Measurements from ENCODE around the gene TMEM143. TPM values are rescaled to one million over a fixed set of nuclear protein-coding genes. Genes with fewer than 3 reads are reported as not detected.

TMEM143 gene
- polyA plus RNA-seq, 3 donors, result 1.7 to 11.9 (median 2.1) TPM

GRCh38 chr19:48405010-48405659 is 41.4 kb upstream of the TMEM143 start:
- H3K9me3 Mint-ChIP-seq, result peaks cover 0 to 5% (median 2%) of the 10 kb centered on the region in 7 donors
- intact Hi-C loops (cut with micrococcal nuclease), result no loop called here
- 93% methylated on average over 19 of the region's 27 CpGs for WGBS (ENCODE audit: insufficient coverage)
- TF ChIP-seq CTCF (IDR thresholded peaks at IDR 0.05), result no peak
- Histone ChIP-seq H3K79me2 (ENCODE audit: insufficient read depth, low read length) (no peaks in the 10 kb centered on the region), H3K9ac (ENCODE audit: insufficient read depth, low read length, poor library complexity, severe bottlenecking) (no peak overlapping the region), H3K4me1 (ENCODE audit: control insufficient read depth in 1 of 2, insufficient read depth in 2 of 2, low read length in 2 of 2) (peaks cover 4 to 7% of the 10 kb centered on the region in 2 donors), H3K9me3 (replicated peaks in 1 of 2; ENCODE audit: control insufficient read depth in 1 of 2, insufficient read depth in 1 of 2, low read length in 2 of 2) (no peaks in the 10 kb centered on the region), H3K27me3 (ENCODE audit: control insufficient read depth in 2 of 2, insufficient read depth in 2 of 2, low read length in 2 of 2) (no peaks in the 10 kb centered on the region), H3K27ac (ENCODE audit: low read depth in 1 of 2, low read length in 2 of 2) (no peak overlapping the region), H3K4me2 (replicated peaks; ENCODE audit: extremely low read depth, low read length, poor library complexity, severe bottlenecking) (no peak overlapping the region), H3K36me3 (replicated peaks in 1 of 2; ENCODE audit: control insufficient read depth in 1 of 2, insufficient read depth in 2 of 2, low read length in 2 of 2) (no peaks in the 10 kb centered on the region), H2AFZ (ENCODE audit: insufficient read depth, low read depth, low read length, poor library complexity, severe bottlenecking) (no peak overlapping the region), H3K4me3 (replicated peaks in 1 of 3; ENCODE audit: low read depth in 2 of 3, low read length in 3 of 3) (no peak overlapping the region), H4K20me1 (ENCODE audit: insufficient read depth, low read length) (no peaks in the 10 kb centered on the region)
- no peak overlapping the region for H3K4me3 Mint-ChIP-seq
- H3K36me3 Mint-ChIP-seq, result no peaks in the 10 kb centered on the region
- no peak overlapping the region for H3K27ac Mint-ChIP-seq
- peaks cover 12% of the 10 kb centered on the region for H3K4me1 Mint-ChIP-seq
- DNase-seq, result no peak
- H3K27me3 Mint-ChIP-seq (ENCODE audit: low read depth in 3 of 3), result peaks cover 7 to 16% (median 15%) of the 10 kb centered on the region in 3 donors

DNA sequence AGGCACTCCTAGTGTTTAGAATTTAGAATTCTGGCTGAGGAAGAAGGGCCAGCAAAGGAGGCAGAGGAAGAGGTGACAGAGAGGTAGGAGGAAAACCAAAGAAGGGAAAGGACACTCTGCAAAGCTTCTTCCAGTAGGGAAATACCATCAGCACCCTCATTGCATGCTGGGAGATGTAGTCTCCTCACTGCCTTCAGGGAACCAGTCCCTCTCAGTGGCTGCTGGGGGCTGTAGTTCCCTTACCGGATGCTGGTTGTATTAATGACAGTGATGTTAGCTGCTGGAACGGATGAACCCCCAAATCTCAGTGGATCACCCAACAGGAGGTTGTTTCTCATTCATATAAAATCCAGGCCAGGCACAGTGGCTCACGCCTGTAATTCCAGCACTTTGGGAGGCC is 39.9 kb upstream of the TMEM143 start:
- Histone ChIP-seq H3K4me2 (replicated peaks; ENCODE audit: extremely low read depth, low read length, poor library complexity, severe bottlenecking) (no peak overlapping the region), H3K27me3 (ENCODE audit: control insufficient read depth in 2 of 2, insufficient read depth in 2 of 2, low read length in 2 of 2) (no peaks in the 10 kb centered on the region), H3K9ac (ENCODE audit: insufficient read depth, low read length, poor library complexity, severe bottlenecking) (no peak overlapping the region), H3K9me3 (replicated peaks in 1 of 2; ENCODE audit: control insufficient read depth in 1 of 2, insufficient read depth in 1 of 2, low read length in 2 of 2) (peaks cover 0 to 4% of the 10 kb centered on the region in 2 donors), H3K4me1 (ENCODE audit: control insufficient read depth in 1 of 2, insufficient read depth in 2 of 2, low read length in 2 of 2) (peaks cover 19% of the 10 kb centered on the region in 2 donors), H3K79me2 (ENCODE audit: insufficient read depth, low read length) (no peaks in the 10 kb centered on the region), H3K27ac (ENCODE audit: low read depth in 1 of 2, low read length in 2 of 2) (no peak overlapping the region), H2AFZ (ENCODE audit: insufficient read depth, low read depth, low read length, poor library complexity, severe bottlenecking) (no peak overlapping the region), H4K20me1 (ENCODE audit: insufficient read depth, low read length) (no peaks in the 10 kb centered on the region), H3K36me3 (replicated peaks in 1 of 2; ENCODE audit: control insufficient read depth in 1 of 2, insufficient read depth in 2 of 2, low read length in 2 of 2) (no peaks in the 10 kb centered on the region), H3K4me3 (replicated peaks in 1 of 3; ENCODE audit: low read depth in 2 of 3, low read length in 3 of 3) (no peak overlapping the region)
- intact Hi-C loops (cut with micrococcal nuclease), result no loop called here
- peak overlapping the region in 2 of 7 donors; percentile 27 to 54 for H3K27ac Mint-ChIP-seq
- no peak overlapping the region for H3K4me3 Mint-ChIP-seq
- WGBS (ENCODE audit: insufficient coverage), result 35% methylated on average over 2 of the region's 3 CpGs
- H3K4me1 Mint-ChIP-seq, result peaks cover 25% of the 10 kb centered on the region
- peak; percentile 46 to 71 (median 67) for DNase-seq
- H3K27me3 Mint-ChIP-seq (ENCODE audit: low read depth in 3 of 3), result peaks cover 7 to 16% (median 12%) of the 10 kb centered on the region in 3 donors
- no peak for TF ChIP-seq CTCF (IDR thresholded peaks at IDR 0.05)
- H3K9me3 Mint-ChIP-seq, result peaks cover 2 to 10% (median 7%) of the 10 kb centered on the region in 7 donors
- H3K36me3 Mint-ChIP-seq, result no peaks in the 10 kb centered on the region

All from CD14-positive monocyte (primary cell).